WTC11 (cell line): ENCODE data around the gene RANBP3. TPM values are rescaled to one million over a fixed set of nuclear protein-coding genes. Genes with fewer than 3 reads are reported as not detected.

Experiments
- total RNA-seq: library from RNA; stranded (reverse); gene quantifications from 3 replicates; pipeline ENCODE4 v1.2.3, GENCODE V29; 2021

Gene RANBP3
- total RNA-seq, 1 experiment from 2014 or later, result 76.3 TPM

Other genes with a start within 250 kb of the RANBP3 start
- 2.6 to 3.3 TPM (median 3.0 TPM) in 3 replicates for gene PRR22, start 193.4 kb downstream of the RANBP3 start, total RNA-seq
- gene DUS3L, start 187.0 kb downstream of the RANBP3 start, total RNA-seq, result 30.6 to 39.3 TPM (median 34.6 TPM) in 3 replicates
- 4.7 to 6.1 TPM (median 4.9 TPM) in 3 replicates for gene NRTN, start 173.1 kb downstream of the RANBP3 start, total RNA-seq
- gene FUT6, start 138.4 kb downstream of the RANBP3 start, total RNA-seq, result not detected in 3 replicates
- gene FUT3, start 126.7 kb downstream of the RANBP3 start, total RNA-seq, result 0.23 to 0.62 TPM (median 0.48 TPM) in 3 replicates
- 0.16 to 0.23 TPM (median 0.17 TPM) in 3 replicates for gene FUT5, start 107.6 kb downstream of the RANBP3 start, total RNA-seq
- gene NDUFA11, start 74.3 kb downstream of the RANBP3 start, total RNA-seq, result 260 to 261 TPM (median 260 TPM) in 3 replicates
- gene VMAC, start 73.3 kb downstream of the RANBP3 start, total RNA-seq, result 2.5 to 3.3 TPM (median 3.3 TPM) in 3 replicates
- gene CAPS, start 63.9 kb downstream of the RANBP3 start, total RNA-seq, result 4.6 to 5.8 TPM (median 5.3 TPM) in 3 replicates
- gene RFX2, start 132.4 kb upstream of the RANBP3 start, total RNA-seq, result 3.4 to 4.6 TPM (median 4.2 TPM) in 3 replicates
- gene ACSBG2, start 157.5 kb upstream of the RANBP3 start, total RNA-seq, result not detected in 3 replicates